GM19452 (cell line): ENCODE results near the gene IFITM5.
"Not testable (repeated sequence)": the region's sequence is repeated elsewhere in the genome, so short reads cannot be mapped to it uniquely, and the experiment has no call there.

Source experiments
- ATAC-seq: cut with Tn5 transposase; IDR thresholded peaks from one replicate; pipeline ENCODE4 v1.9.1; 2021; ENCODE audit not compliant: unreplicated experiment

IFITM5 gene

GRCh38 chr11:313304-313786 lies 14.0 kb upstream of the IFITM5 start:
- ATAC-seq, result no peak

DNA sequence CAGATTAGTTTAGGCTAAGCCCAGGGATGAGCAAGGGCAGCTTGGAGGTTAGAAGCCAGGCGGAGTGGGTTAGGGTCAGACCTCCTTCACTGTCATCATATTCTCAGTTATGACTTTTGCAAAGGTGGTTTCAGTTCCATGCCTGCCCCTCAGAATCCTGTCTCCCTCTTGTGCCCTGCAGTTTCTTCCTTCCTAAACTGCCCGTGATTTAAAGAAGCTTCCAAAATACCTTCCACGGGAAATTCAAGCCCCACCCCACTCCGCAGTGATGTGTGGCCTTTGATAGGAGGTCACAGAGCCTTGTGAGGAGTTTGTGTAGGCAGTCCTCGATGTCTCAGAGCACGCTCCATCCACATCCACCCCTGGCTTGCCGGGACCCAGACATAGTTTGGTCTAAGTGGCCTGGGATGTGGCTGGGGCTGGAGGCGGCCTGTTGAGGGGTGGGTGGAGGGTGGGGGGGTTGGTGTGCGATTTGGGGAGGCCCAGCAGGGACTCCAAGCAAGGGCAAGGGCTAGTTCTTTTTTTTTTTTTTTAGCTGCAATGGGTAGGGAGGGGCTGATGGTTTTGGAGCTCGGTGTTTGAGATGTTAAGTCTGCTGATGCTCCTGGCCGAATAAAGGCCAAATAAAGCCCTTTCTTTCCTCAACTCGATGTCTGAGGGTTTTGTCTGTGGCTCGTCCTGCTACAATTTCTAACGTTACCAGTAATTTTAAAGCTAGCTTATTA lies 12.9 kb upstream of the IFITM5 start:
- no peak for ATAC-seq

DNA sequence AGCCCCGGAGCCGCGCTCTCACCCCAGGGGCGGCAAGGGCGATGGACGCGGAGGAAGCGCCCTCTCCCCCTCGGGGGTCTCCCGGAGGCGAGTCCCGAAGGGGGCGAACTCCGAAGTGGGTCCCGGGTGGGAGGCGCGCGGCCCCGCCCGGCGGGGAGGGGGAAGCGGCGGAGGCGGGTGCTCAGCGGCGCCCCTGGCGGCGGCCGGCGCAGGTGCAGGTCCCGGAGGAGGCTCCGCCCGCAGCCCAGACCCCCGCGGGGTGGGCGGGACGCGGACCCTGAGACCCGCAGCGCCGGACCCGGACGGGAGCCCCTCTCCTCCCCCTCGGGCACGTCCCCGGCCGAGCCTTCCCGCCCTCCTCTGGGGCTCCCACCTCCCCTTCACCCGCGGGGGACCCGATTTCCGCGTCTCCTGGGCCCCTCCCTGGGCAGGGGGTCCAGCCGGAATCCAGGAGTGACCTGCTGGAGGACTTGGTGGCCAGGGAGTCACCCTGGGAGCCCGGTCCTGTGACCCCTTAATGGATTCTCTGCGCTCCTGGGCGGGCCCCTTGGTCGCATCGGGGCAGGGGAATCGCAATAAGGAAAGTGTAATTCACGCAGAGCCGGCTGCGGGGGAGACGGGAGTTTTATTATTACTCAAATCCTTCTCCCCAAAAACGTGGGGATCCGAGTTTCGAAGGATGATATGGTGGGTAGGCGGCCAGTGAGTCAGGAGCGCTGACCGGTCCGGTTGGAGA lies 11.9 kb upstream of the IFITM5 start:
- not testable (repeated sequence) for ATAC-seq

GRCh38 chr11:309979-310572 lies 10.8 kb upstream of the IFITM5 start:
- ATAC-seq, result not testable (repeated sequence)

DNA sequence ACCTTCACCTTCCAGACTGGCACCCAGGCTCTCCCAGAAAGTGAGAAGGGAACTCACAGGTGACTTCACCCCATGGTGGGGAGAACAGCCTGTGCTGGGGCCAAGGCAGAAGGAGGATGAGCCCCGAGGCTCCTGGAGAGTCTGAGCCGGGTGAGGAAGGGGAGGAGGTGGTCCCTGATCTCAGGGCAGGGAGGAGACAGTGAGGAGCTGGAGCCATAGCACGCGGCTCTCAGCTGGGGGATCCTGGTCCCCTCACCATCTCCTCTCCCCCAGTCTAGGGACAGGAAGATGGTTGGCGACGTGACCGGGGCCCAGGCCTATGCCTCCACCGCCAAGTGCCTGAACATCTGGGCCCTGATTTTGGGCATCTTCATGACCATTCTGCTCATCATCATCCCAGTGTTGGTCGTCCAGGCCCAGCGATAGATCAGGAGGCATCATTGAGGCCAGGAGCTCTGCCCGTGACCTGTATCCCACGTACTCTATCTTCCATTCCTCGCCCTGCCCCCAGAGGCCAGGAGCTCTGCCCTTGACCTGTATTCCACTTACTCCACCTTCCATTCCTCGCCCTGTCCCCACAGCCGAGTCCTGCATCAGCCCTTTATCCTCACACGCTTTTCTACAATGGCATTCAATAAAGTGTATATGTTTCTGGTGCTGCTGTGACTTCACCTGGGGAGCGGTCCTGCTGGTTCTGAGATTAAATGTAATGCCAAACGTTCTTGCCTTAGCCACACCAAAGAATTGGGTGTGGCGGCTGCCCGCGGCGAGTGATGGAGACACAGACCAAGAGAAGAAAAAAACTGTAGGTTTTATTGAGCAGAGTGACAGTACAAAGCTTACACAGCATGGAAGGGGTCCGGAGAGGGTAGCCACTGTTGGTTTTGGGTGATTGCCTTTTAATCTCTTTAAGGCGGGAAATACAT lies 9.7 kb upstream of the IFITM5 start:
- not testable (repeated sequence) for ATAC-seq

- ATAC-seq, result not testable (repeated sequence)
These were observed 8.7 kb upstream of the IFITM5 start, which contains the start of gene IFITM2 for GRCh38 chr11:307766-308708. IFITM2 (plus strand) TSS chr11:307816; CDS start chr11:308193, 377 bp downstream.

DNA sequence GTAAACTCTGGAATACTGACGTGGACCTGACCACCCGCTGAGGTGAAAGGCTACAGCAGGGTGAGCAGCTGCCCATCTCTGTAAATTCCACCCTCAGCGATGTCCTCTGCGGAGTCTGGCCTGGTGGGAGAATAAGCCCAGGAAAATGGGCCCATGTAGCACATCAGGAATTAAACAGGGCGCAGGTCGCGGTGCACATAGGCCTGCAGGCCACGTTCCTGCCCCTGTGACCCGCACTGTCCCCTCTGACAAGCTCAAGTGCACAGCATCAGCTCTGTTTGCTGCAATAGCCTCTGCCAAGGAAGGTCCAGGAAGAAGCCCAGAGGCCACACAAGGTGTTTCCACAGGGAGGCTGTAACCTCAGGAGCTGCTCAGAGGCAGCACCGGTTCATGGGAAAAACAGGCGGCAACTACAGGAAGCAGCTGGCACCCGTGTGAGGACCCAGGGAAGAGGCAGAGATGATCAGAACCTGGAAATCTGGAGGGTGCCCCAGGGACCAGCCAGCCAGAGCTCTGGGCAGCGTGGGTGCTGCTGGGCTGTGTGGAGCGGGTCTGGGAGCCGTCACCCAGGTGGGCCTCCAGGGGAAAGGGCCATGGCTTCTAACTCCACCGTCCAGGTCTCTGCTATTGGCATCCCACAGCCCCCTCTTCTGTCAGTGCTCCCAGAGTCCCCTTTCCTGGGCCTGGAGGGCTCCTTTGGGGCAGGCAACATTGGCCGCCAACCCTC lies 7.5 kb upstream of the IFITM5 start:
- no peak for ATAC-seq

GRCh38 chr11:305844-306211 lies 6.5 kb upstream of the IFITM5 start:
- no peak for ATAC-seq

- ATAC-seq, result no peak
These were observed 5.9 kb upstream of the IFITM5 start for GRCh38 chr11:304915-305843.

GRCh38 chr11:304061-304506 lies 4.8 kb upstream of the IFITM5 start:
- ATAC-seq, result no peak

- ATAC-seq, result no peak
These were observed 4.0 kb upstream of the IFITM5 start for GRCh38 chr11:303363-303762.

- no peak for ATAC-seq
These were observed 817 bp upstream of the IFITM5 start for GRCh38 chr11:299951-300735.

DNA sequence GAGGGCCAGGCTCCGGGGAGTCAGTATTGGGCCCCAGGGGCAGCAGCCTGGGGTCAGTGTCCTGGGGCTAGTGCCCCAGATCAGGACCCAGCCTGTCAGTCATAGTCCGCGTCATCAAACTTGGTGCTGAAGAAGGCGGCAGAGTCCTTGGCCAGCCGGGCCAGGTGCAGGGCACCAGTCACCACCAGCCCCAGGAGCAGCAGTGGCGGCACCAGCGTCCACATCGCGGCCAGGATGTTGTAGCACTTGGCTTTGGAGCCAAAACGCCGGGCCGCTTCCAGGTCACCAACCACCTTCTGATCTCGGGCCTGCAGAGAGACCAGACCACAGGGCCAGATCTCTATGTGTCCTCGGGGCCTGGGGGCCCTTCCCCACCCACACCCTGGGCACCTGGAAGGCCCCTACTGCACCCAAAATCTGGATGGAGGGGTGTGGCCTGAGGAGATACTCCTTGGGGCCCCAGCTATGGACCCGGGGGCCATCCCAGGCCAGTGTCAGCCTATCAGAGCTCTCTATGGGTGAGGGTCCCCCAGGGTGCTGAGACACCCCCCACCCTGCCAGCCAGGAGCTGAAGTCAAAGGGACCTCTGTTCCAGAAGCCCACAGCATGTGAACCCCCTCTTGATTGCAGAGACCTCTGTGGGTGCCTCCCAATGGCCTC lies 790 bp downstream of the IFITM5 start:
- no peak for ATAC-seq

GRCh38 chr11:297586-298405 lies 1.5 kb downstream of the IFITM5 start:
- ATAC-seq, result no peak

- no peak for ATAC-seq
These were observed 2.2 kb downstream of the IFITM5 start for GRCh38 chr11:297051-297585.
